T47D (cell line): ENCODE measurements around the gene WDR7.

Experiments
- DNase-seq, 2 experiments: peaks; one replicate each; pipeline versions ENCODE4 v3.0.0 to v3.0.0-alpha.2; 2011 to 2012; ENCODE audit warnings: low read depth in 1 of 2, low spot score in 1 of 2
- JUND ChIP-seq: IDR thresholded peaks from 2 replicates; pipeline ENCODE4 v1.6.1; 2012; ENCODE audit warnings: low read depth
- in situ Hi-C: cut with HindIII; loops from 2 replicates; pipeline ENCODE4 v1.10.0; 2016; ENCODE audit warnings: low sequenced_read_pairs, low pct_unique_long_range_greater_than_20kb

The WDR7 gene

DNA sequence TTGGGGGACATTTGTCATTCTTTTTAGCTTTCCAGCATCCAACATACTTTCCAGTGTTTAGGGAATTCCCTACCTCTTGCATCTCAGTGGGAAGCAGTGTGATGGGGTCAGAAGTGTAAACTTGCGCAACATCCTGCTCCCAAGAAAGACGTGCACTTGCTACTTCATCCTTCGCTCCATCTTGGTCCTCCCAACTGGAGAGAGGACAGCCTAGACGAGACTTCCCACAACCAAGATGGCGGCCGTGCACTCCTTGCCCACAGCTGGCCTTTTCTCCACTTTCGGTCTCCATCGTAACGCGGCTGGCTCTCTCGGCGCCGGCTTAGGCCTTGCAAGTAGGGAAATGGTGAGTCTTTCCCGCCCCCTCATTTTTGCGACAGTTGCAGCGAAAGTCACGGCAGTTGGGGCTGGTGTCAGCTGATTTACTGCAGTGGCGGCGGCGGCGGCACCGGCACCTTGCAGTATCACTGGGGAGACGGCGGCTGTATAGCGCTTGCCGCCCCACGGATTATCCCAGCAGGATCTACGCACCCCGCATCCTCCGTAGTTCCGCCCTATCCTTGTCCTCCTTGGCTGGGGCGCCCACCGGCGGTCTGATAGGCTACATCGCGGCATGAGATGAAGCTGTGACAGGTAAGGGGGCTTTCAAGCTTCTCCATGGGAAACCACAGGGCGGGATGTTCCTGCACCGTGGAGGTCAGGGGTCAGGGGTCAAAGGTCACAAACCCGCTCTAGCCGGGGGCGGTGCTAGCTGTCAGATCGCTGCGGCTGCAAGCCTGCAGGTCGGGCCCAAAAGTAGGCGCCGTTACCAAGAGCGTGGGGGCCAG, at the start of gene WDR7:
Gene WDR7 (plus strand): TSS at position 416 of the 827 bp plus-strand sequence. CDS start 21,157 bp downstream, outside the sequence.
- in situ Hi-C loops, result no loop called here
- DNase-seq, result peak; percentile 26 to 97
- TF ChIP-seq JUND, result no peak

DNA sequence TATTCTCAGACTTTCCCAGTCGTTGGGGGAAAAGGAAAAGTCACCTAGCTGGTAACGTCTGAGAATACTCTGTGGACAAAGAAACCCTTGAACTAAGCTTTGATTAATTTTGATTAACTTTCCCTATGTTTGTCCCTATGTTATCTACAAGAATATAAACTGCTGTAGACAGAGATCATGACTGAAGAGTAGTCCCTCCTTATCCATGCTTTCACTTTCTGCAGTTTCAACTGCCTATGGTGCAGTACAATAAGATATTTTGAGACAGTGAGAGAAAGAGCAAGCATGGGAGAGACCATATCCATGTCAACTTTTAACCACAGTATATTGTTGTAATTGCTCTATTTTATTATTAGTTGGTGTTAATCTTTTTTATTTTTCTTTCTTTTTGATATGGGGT, 44.5 kb upstream of the WDR7 start:
- in situ Hi-C loops, result no loop called here
- no peak for TF ChIP-seq JUND
- no peak for DNase-seq

DNA sequence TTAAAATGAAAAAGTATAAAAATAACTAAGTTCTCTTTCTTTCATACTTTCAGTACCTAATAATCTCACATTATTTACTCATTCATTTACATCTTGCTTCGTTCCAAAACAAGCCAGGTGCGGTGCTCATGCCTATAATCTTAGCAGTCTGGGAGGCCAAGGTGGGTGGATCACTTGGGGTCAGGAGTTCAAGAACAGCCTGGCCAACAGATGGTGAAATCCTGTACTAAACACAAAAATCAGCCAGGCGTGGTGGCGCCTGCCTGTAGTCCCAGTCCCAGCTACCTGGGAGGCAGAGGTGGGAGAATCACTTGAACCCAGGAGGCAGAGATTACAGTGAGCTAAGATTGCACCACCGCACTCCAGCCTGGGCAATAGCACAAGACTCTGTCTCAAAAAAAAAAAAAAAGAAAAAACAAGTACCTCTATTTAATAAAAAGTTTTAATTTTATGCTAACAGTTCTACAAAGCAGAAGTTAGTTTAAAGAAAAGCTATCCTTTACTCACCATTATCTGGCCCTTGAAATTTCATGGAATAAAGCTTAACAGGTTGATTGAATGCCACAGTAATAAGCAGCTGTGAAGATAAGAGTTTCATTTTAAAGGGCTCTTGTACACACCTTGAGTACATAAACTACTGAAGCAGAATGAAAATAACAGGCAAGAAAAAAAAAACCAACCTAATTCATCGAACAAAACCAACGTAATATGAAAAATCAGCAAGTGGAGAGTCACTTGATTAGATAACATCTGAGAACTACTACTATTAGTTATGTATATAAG, 35.2 kb upstream of the WDR7 start:
- TF ChIP-seq JUND, result no peak
- no peak for DNase-seq

DNA sequence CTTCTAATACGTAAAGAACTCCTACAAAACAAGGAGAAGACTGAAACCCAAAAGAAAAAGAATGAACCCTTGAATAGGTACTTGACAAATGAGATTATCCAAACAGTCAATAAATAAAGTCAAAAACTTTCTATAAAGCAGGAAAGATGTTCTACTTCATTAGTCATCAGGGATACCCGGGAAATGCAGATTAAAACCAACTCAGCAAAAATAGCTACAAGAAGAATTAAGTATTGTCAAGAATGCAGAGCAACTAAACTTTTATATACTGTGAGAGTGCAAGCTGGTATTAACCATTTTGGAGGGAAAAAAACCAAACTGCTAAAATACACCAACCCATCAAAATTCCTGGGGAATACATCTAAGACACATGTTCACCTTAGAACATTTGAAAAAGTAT, 23.2 kb upstream of the WDR7 start:
- in situ Hi-C loops, result no loop called here
- TF ChIP-seq JUND, result no peak
- DNase-seq, result no peak

More for the DNA sequence above, 35.2 kb upstream of the WDR7 start:
- in situ Hi-C loops, result no loop called here

DNA sequence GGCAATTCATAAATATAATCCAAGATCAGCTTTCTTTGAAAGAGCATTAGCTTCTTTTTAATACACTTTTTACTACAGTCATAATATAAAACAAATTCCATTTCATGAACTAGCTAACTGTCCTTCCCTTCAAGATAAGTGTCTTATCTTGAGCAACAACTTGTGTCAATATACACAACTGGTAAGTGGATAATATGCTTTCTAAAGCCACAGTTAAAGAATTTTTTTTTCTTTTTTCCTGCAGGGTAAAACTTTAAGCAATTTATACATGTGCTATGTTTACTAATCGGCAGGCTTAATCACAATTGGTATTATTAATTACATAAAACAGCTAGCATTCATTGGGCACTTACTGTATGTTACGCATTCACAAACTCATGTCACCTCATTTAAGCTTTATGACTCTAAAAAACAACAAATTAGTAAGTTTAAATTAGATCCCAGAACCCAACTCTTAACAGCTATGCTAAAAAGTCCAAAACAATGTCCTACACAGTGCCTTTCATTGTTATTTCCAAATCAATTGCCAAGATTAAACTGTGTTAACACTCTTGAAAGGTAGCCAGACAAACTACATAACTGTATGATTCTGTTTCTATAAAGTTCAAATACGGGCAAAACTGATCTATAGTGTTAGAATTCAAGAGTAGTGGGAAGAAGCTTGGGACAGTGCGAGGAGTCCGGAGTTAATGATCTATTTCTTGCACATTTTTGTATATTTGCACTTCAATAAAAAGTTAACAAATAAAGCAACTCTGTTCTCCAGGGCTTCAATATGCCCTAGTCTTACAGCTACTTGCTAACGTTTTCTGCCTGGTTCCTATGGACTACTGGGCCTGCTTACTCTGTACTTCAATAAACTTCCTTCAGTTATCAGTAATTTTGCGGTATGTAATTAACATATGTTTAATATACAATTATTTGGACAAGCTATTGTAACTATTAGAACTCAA, 18.8 kb upstream of the WDR7 start:
- no peak for TF ChIP-seq JUND
- no peak for DNase-seq
- in situ Hi-C loops, result no loop called here

DNA sequence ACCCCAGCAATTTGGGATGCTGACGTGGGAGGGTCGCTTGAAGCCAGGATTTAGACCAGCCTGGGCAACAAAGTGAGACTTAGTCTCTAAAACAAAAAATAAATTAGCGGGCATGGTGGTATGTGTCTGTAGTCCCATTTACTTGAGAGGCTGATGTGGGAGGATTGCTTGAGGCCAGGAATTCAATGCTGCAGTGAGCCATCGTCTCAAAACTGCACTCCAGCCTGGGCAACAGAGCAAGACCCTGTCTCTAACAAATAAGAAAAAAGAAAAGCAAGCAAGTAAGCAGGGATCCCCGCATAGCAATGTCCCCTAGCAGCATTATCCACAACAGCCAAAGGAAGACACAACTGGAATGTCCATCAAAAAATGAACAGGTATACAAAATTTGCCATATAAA, 16.2 kb upstream of the WDR7 start:
- TF ChIP-seq JUND, result no peak
- DNase-seq, result no peak
- in situ Hi-C loops, result no loop called here

DNA sequence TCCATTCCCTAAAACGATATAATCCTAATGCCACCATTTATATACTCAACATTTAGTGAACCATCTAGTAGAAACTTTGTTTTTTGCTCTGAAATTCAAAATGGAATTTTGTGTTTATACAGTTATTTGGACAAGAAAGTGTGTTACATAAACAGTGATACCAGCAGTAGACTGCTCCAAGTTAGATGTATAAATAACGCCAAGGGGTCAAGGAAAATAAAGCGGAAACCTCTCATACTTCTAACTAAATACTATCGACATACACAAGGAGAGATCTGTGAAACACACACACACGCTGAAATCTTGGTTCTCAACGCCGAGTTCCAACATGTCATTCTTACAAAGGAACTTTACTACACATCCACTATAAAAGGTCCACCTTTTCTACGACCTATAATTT, 14.0 kb upstream of the WDR7 start:
- no peak for TF ChIP-seq JUND
- DNase-seq, result no peak
- in situ Hi-C loops, result no loop called here

DNA sequence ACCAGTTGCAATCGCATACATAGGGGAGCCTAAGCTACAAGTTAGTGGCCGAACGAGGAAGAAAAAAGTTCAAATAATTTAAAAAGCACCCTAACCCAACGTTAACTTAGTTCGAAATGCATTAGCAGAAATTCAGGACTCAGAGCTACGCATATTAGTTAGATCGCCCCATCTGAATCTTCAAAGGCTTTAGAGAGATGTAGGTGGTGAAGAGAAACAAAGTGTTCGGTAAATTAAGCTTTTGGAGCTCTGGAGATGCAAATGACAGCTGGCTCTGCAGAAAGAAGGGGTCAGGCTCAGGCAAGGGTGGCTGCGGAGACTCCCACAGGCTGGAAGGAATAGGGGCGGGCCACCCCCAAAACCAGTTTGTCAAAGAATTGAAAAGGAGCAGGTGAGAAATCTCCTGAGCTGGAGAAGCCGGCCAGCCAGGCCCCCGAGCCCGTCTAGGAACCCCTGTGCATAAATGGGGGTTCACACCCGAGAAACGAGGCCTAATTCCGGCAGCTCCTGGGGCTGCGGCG, 13.4 kb upstream of the WDR7 start:
- TF ChIP-seq JUND, result no peak
- DNase-seq, result peak in 1 of 2 experiments; percentile 57
- in situ Hi-C loops, result no loop called here

DNA sequence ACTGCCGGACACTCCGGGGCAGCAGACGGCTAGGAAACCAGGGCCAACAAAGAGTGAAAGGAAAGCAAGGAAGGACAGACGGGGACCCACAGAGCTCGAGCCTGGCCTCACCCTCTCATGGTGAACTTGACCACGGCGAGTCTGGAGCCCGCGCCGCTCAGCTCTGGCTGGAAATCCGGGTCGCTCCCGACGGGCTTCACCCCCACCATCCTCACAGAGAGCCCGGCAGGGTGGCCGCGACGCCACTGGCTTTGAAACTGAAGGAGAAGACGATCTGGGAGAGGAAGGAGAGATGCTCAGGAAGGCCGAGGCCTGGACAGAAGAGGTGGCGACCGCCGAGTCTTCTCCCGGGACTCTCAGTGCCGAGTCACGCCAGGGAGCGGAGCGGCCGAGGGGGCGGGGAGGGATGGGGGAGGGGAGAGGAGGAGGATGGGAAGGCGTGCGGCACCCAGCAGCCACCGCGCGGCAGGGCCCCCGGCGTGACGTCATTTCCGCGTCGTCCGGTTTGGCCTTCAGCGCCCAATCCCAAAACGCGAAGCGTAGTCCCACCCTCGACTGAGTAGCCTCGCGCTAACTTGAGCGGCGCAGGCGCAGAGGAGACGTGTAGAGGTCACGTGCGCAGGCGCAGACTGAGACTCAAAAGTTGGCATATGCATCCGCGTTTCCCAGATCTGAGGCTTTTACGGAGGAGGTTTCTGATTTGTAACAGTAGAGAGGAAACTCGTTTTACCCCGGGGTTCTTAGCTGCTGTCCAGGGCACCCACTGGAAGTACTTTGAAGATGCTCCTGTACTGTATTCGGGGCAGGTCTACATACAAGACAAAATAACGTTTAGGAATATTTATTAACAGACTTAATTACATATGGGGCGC, 12.7 kb upstream of the WDR7 start, which contains the start of gene TXNL1:
Gene TXNL1 (minus strand): TSS at position 361 of the 872 bp plus-strand sequence. CDS start 152 bp downstream, at position 209.
- in situ Hi-C loops, result no loop called here
- peak; percentile 74 to 97 for DNase-seq
- TF ChIP-seq JUND, result no peak

DNA sequence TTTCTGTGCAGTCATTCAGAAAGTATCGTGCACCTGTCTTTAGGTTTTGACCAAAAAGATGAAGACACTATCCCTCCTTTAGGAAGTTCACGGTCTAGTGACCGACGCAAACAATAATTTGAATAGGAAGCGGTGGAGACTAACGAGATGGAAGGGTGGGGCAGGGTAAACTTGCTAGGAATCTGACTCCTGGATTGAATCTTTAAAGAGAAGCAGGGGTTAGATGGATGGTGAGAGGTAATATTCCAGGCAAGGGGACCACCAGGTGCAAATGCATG, 12.1 kb upstream of the WDR7 start:
- TF ChIP-seq JUND, result no peak
- in situ Hi-C loops, result no loop called here
- no peak for DNase-seq

DNA sequence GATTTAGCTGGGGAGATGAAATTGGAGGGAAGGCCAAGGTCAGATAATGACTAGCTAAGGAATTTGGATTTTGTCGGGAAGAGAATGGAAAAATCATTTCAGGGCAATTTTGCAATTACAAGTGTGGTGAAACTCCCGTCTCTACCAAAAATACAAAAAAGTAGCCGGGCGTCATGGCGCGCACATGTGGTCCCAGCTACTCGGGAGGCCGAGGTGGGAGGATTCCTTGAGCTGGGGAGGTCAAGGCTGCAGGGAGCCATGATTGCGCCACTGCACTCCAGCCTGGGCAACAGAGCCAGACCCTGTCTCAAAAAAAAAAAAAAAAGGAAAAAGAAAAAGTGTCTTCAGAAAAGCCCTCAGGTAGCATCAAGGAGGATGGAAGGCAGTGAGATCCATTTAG, 11.6 kb upstream of the WDR7 start:
- TF ChIP-seq JUND, result no peak
- DNase-seq, result no peak
- in situ Hi-C loops, result no loop called here
